ENCODE measurements around the gene KRT86. TPM values are rescaled to one million over a fixed set of nuclear protein-coding genes. Genes with fewer than 3 reads are reported as not detected.

Gene KRT86
- total and polyA plus RNA-seq, 2 of the 8 experiments (the other 6 are each of a cell fraction or from before 2014, with no cell fraction given) = 0.12 TPM; not detected in 1

- TF ChIP-seq CTCF (IDR thresholded peaks at IDR 0.05; ENCODE audit: control extremely low read depth in 1 of 3, insufficient read depth in 1 of 3, low read depth in 1 of 3, low read length in 3 of 3) (no peak), SP2 (IDR thresholded peaks at IDR 0.05; ENCODE audit: low read length) (no peak), CEBPB (IDR thresholded peaks at IDR 0.05; ENCODE audit: low read depth, low read length) (no peak), NANOG (IDR thresholded peaks at IDR 0.05; ENCODE audit: insufficient read depth, low read depth, low read length, poor library complexity, severe bottlenecking) (no peak)
Measured at GRCh38 chr12:52295663-52296062, 21.2 kb downstream of the KRT86 start (continued).
